NCI-H524 treated with DMSO at 0.1 percent for 48 hours (cell line): ENCODE measurements around the gene TEKTIP1.

Experiments used
- DNase-seq: peaks from one replicate; lab custom pipeline; 2025; lab: John Stamatoyannopoulos, UW

The TEKTIP1 gene

GRCh38 chr19:3538965-3539755 is at the start of gene TEKTIP1:
TSS of gene TEKTIP1 (plus strand) at chr19:3539174. CDS start at chr19:3539178, 4 bp downstream.
- no peak for DNase-seq

- DNase-seq: no peak
These were observed 47.4 kb upstream of the TEKTIP1 start for GRCh38 chr19:3491396-3492119.

GRCh38 chr19:3492131-3492839 is 46.7 kb upstream of the TEKTIP1 start:
- DNase-seq: no peak

GRCh38 chr19:3492919-3493318 is 46.1 kb upstream of the TEKTIP1 start:
- no peak for DNase-seq

- DNase-seq: no peak
These were observed 45.3 kb upstream of the TEKTIP1 start for GRCh38 chr19:3493651-3494050.

- DNase-seq: no peak
These were observed 44.9 kb upstream of the TEKTIP1 start for GRCh38 chr19:3494051-3494450.

- no peak for DNase-seq
These were observed 44.4 kb upstream of the TEKTIP1 start for GRCh38 chr19:3494559-3494958.

GRCh38 chr19:3496392-3497273 is 42.3 kb upstream of the TEKTIP1 start:
- no peak for DNase-seq

- no peak for DNase-seq
These were observed 41.0 kb upstream of the TEKTIP1 start for GRCh38 chr19:3497757-3498520.

- DNase-seq: no peak
These were observed 39.1 kb upstream of the TEKTIP1 start for GRCh38 chr19:3499738-3500428.

- DNase-seq: peak; percentile 90
These were observed 38.4 kb upstream of the TEKTIP1 start, which contains the start of gene DOHH for GRCh38 chr19:3500429-3501101. TSS of gene DOHH (minus strand) at chr19:3500674. CDS start at chr19:3496814, 3,860 bp downstream.

- DNase-seq: no peak
These were observed 37.2 kb upstream of the TEKTIP1 start for GRCh38 chr19:3501780-3502179.

GRCh38 chr19:3503036-3503572 is 35.9 kb upstream of the TEKTIP1 start:
- no peak for DNase-seq

- no peak for DNase-seq
These were observed 34.2 kb upstream of the TEKTIP1 start for GRCh38 chr19:3504735-3505134.

- peak; percentile 90 for DNase-seq
These were observed 33.2 kb upstream of the TEKTIP1 start, which contains the start of gene FZR1 for GRCh38 chr19:3505598-3506383. TSS of gene FZR1 (plus strand) at chr19:3506311. CDS start at chr19:3522990, 16,679 bp downstream.

GRCh38 chr19:3506384-3507340 is 32.3 kb upstream of the TEKTIP1 start:
- no peak for DNase-seq
